GM23248 (cell line): ENCODE results near the gene NIPBL. TPM values are rescaled to one million over a fixed set of nuclear protein-coding genes. Genes with fewer than 3 reads are reported as not detected.
A peak's percentile ranks its signal among the peaks of the same experiment; 100 is the strongest.

Source experiments
- DNase-seq: peaks from one replicate; pipeline ENCODE4 v3.0.0-alpha.2; 2015
- H2AFZ ChIP-seq: fragments of 200-600 bp; sonication (generic); 2 replicates; pipeline ENCODE4 v1.6.1; 2016; ENCODE audit warnings: antibody characterized with exemption
- H3F3A ChIP-seq: fragments of 200-600 bp; sonication (generic); 2 replicates; pipeline ENCODE4 v1.6.1; 2016; ENCODE audit warnings: mild to moderate bottlenecking, antibody characterized with exemption, mixed run types; ENCODE audit not compliant: insufficient read depth
- H3K27ac ChIP-seq: fragments of 200-600 bp; sonication (generic); 2 replicates; pipeline ENCODE4 v1.5.1; 2016; ENCODE audit warnings: mild to moderate bottlenecking
- H3K27me3 ChIP-seq: fragments of 200-600 bp; sonication (generic); replicated peaks from 2 replicates; pipeline ENCODE4 v1.6.1; 2016; ENCODE audit warnings: mild to moderate bottlenecking; ENCODE audit not compliant: insufficient read depth
- H3K36me3 ChIP-seq: fragments of 200-600 bp; sonication (generic); 2 replicates; pipeline ENCODE4 v1.6.1; 2016; ENCODE audit warnings: low read depth, mild to moderate bottlenecking
- H3K4me1 ChIP-seq: fragments of 200-600 bp; sonication (generic); 2 replicates; pipeline ENCODE4 v1.6.1; 2016; ENCODE audit warnings: mild to moderate bottlenecking; ENCODE audit not compliant: insufficient read depth
- H3K4me2 ChIP-seq: fragments of 200-600 bp; sonication (generic); one replicate; pipeline ENCODE4 v1.6.1; 2016; ENCODE audit warnings: mild to moderate bottlenecking; ENCODE audit not compliant: unreplicated experiment
- H3K4me3 ChIP-seq: fragments of 200-600 bp; sonication (generic); 2 replicates; pipeline ENCODE4 v1.5.1; 2016; ENCODE audit warnings: mild to moderate bottlenecking
- H3K79me2 ChIP-seq: fragments of 200-600 bp; sonication (generic); 2 replicates; pipeline ENCODE4 v1.6.1; 2016; ENCODE audit warnings: mild to moderate bottlenecking; ENCODE audit not compliant: insufficient read depth
- H3K9ac ChIP-seq: fragments of 200-600 bp; sonication (generic); 2 replicates; pipeline ENCODE4 v1.6.1; 2016; ENCODE audit warnings: mild to moderate bottlenecking
- H3K9me2 ChIP-seq: fragments of 200-600 bp; sonication (generic); 2 replicates; pipeline ENCODE4 v1.6.1; 2016; ENCODE audit warnings: mixed run types, mild to moderate bottlenecking, moderate library complexity; ENCODE audit not compliant: insufficient read depth
- H3K9me3 ChIP-seq: fragments of 200-600 bp; sonication (generic); one replicate; pipeline ENCODE4 v1.6.1; 2017; ENCODE audit warnings: low read depth
- H4K20me1 ChIP-seq: fragments of 200-600 bp; sonication (generic); 2 replicates; pipeline ENCODE4 v1.6.0; 2016; ENCODE audit not compliant: insufficient read depth
- EZH2 ChIP-seq: fragments of 200-600 bp; sonication (generic); IDR thresholded peaks from 2 replicates; pipeline ENCODE4 v1.6.1; 2018; ENCODE audit warnings: antibody characterized with exemption, mild to moderate bottlenecking; ENCODE audit not compliant: insufficient read depth, poor library complexity, severe bottlenecking
- EZH2phosphoT487 ChIP-seq: fragments of 200-600 bp; sonication (generic); IDR thresholded peaks from 2 replicates; pipeline ENCODE4 v1.6.1; 2018; ENCODE audit warnings: antibody characterized with exemption, moderate library complexity, mild to moderate bottlenecking, low read depth; ENCODE audit not compliant: insufficient read depth
- WGBS, 2 experiments: methylation state at CpG; one replicate each; pipeline ENCODE4 v1.1.6; 2015 to 2017; ENCODE audit warnings: low lambda C conversion rate in 2 of 2, low coverage in 1 of 2; ENCODE audit errors: missing lambda C conversion rate in 2 of 2; 5-methylcytosine and 5-hydroxymethylcytosine counted together
- in situ Hi-C: fragments of 300-500 bp; cut with MboI; formaldehyde crosslinking; loops from 2 replicates; pipeline ENCODE4 v1.15.0; 2020
- polyA plus RNA-seq: library from polyadenylated mRNA; unstranded; fragments of >200 nt; fragmentation: Nextera tagmentation; extraction: Ambion mirVana; gene quantifications from 2 replicates; pipeline ENCODE4 v1.2.1, GENCODE V29; 2016
- total RNA-seq: library from RNA; depleted of rRNA; stranded (reverse); fragments of >200 nt; shearing (Covaris generic); gene quantifications from 2 replicates; pipeline ENCODE4 v1.2.3, GENCODE V29; 2014

Gene NIPBL
- total and polyA plus RNA-seq, 2 experiments from 2014 or later, result 12.5 to 15.7 TPM

GRCh38 chr5:36854402-36855140 lies 22.0 kb upstream of the NIPBL start:
- Histone ChIP-seq H3K9me3 (no peaks in the 10 kb centered on the region), H3K9ac (no peak overlapping the region), H3K4me2 (no peak overlapping the region), H3K79me2 (no peaks in the 10 kb centered on the region), H4K20me1 (no peaks in the 10 kb centered on the region), H3K27me3 (no peaks in the 10 kb centered on the region; the same call in 1 of the 2 replicates), H3K4me1 (no peaks in the 10 kb centered on the region), H3K36me3 (no peaks in the 10 kb centered on the region), H3K9me2 (no peaks in the 10 kb centered on the region), H2AFZ (no peak overlapping the region), H3F3A (no peaks in the 10 kb centered on the region), H3K27ac (no peak overlapping the region), H3K4me3 (no peak overlapping the region)
- TF ChIP-seq EZH2phosphoT487, result no peak
- no peak for TF ChIP-seq EZH2
- in situ Hi-C loops, result no loop called here
- 71 to 73% methylated on average over 16 of the region's 16 CpGs for WGBS, 2 experiments
- no peak for DNase-seq

DNA sequence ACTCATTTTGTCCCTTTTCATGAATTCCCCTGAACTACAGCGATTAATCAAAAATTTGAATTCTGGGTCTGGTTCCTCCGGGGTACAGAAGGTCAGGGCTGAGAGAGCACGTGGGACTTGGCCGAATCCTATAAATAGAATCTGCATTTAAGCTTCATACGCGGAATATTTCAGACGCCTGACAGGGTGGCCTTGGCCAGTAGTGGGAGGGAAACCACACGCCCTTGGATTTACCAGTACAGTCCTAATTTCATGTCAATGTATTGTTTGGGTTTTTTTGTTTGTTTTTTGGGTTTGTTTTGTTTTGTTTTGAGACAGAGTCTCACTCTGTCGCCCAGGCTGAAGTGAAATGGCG lies 21.5 kb upstream of the NIPBL start:
- in situ Hi-C loops, result no loop called here

GRCh38 chr5:36861871-36862270 lies 14.7 kb upstream of the NIPBL start:
- Histone ChIP-seq H3K9ac (no peak overlapping the region), H2AFZ (no peak overlapping the region), H3K4me3 (no peak overlapping the region), H3K36me3 (no peaks in the 10 kb centered on the region), H3K27me3 (no peaks in the 10 kb centered on the region), H3K4me2 (no peak overlapping the region), H3K4me1 (no peaks in the 10 kb centered on the region), H3K27ac (no peak overlapping the region), H3K9me2 (no peaks in the 10 kb centered on the region), H3F3A (no peaks in the 10 kb centered on the region), H3K9me3 (no peaks in the 10 kb centered on the region), H4K20me1 (no peaks in the 10 kb centered on the region), H3K79me2 (no peaks in the 10 kb centered on the region)
- TF ChIP-seq EZH2phosphoT487 (no peak), EZH2 (no peak)
- WGBS, 2 experiments, result 100% methylated on average over 1 of the region's 1 CpG
- in situ Hi-C loops, result loop anchor here (10.0 kb wide), 1 partner anchor 117 kb away; no protein-coding TSS in a partner anchor
- no peak for DNase-seq

More for the DNA sequence above, 21.5 kb upstream of the NIPBL start:
- H4K20me1 ChIP-seq, result no peaks in the 10 kb centered on the region
- no peak overlapping the region for H3K4me2 ChIP-seq
- 78 to 80% methylated on average over 10 of the region's 10 CpGs for WGBS, 2 experiments
- H3K27me3 ChIP-seq, result no peaks in the 10 kb centered on the region; the same call in 1 of the 2 replicates
- no peaks in the 10 kb centered on the region for H3F3A ChIP-seq
- no peak overlapping the region for H3K27ac ChIP-seq
- no peaks in the 10 kb centered on the region for H3K79me2 ChIP-seq
- no peaks in the 10 kb centered on the region for H3K9me3 ChIP-seq
- no peak overlapping the region for H2AFZ ChIP-seq
- TF ChIP-seq EZH2phosphoT487 (no peak), EZH2 (no peak)
- no peaks in the 10 kb centered on the region for H3K36me3 ChIP-seq
- H3K9ac ChIP-seq, result no peak overlapping the region
- DNase-seq, result no peak
- H3K9me2 ChIP-seq, result no peaks in the 10 kb centered on the region
- no peaks in the 10 kb centered on the region for H3K4me1 ChIP-seq
- H3K4me3 ChIP-seq, result no peak overlapping the region

DNA sequence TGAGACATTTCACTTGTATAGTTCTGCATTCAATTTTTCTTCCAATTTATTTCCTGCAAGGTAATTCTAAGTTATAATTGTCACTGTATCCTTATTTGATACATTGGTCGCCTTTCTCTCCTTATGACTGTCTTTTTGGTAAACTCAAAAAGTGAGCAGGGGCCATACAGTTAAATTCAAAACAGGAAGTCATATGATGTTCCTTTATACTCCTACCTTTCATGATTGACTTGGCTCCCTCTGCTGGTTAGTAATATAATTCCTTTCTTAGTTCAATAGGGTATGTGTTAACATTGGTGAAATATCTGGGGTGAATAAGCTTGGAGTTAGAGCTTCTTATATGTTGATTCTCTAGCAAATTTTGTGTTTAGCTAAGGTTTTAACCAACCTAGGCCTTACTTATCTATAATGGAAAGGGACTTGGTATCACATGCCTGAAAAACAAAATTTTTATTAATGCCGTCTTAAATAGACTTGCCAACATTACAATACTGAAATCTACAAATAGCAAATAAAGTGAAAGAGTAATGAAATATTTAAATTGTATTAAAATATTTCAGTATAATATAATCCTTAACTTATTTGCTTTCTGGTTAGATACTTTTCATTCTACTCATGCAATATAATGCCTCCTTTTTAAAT lies 6.0 kb upstream of the NIPBL start:
- no peak overlapping the region for H3K4me2 ChIP-seq
- 67 to 81% methylated on average over 2 of the region's 2 CpGs for WGBS, 2 experiments
- no peaks in the 10 kb centered on the region for H3K9me2 ChIP-seq
- H3K9me3 ChIP-seq, result no peaks in the 10 kb centered on the region
- no peaks in the 10 kb centered on the region for H4K20me1 ChIP-seq
- peaks cover 4% of the 10 kb centered on the region; the same call in 1 of the 2 replicates for H3K36me3 ChIP-seq
- no peak overlapping the region for H2AFZ ChIP-seq
- H3K27me3 ChIP-seq, result no peaks in the 10 kb centered on the region
- in situ Hi-C loops, result no loop called here
- H3K4me3 ChIP-seq, result no peak overlapping the region
- peak; percentile 77 for DNase-seq
- H3K9ac ChIP-seq, result no peak overlapping the region
- peaks cover 9% of the 10 kb centered on the region for H3F3A ChIP-seq
- peaks cover 79% of the 10 kb centered on the region for H3K79me2 ChIP-seq
- peaks cover 22% of the 10 kb centered on the region for H3K4me1 ChIP-seq
- TF ChIP-seq EZH2 (no peak), EZH2phosphoT487 (no peak)
- H3K27ac ChIP-seq, result no peak overlapping the region
